Neuronal stem cell (in vitro differentiated cells): ENCODE results near the gene VAC14.

Experiments
- DNase-seq: peaks from one replicate; pipeline ENCODE4 v3.0.0-alpha.2; 2013; ENCODE audit warnings: low spot score
- H2AFZ ChIP-seq: one replicate; pipeline ENCODE4 v1.6.1; 2013; ENCODE audit warnings: mild to moderate bottlenecking, low read length, inconsistent platforms
- H2AK5ac ChIP-seq: 2 replicates; pipeline ENCODE4 v1.6.1; 2013; ENCODE audit warnings: low read depth, mild to moderate bottlenecking, inconsistent platforms, low read length, moderate library complexity, mixed read lengths
- H2BK120ac ChIP-seq: 2 replicates; pipeline ENCODE4 v1.6.1; 2013; ENCODE audit warnings: low read depth, mild to moderate bottlenecking, inconsistent platforms, low read length, moderate library complexity, mixed read lengths
- H2BK12ac ChIP-seq: one replicate; pipeline ENCODE4 v1.6.1; 2013; ENCODE audit warnings: low read length, inconsistent platforms
- H2BK15ac ChIP-seq: 2 replicates; pipeline ENCODE4 v1.6.1; 2013; ENCODE audit warnings: mild to moderate bottlenecking, low read length, inconsistent platforms, mixed read lengths
- H2BK5ac ChIP-seq: one replicate; pipeline ENCODE4 v1.6.1; 2013; ENCODE audit warnings: inconsistent platforms, mild to moderate bottlenecking, low read length, moderate library complexity
- H3K14ac ChIP-seq: one replicate; pipeline ENCODE4 v1.6.1; 2013; ENCODE audit warnings: low read length, inconsistent platforms
- H3K18ac ChIP-seq: 2 replicates; pipeline ENCODE4 v1.6.1; 2013; ENCODE audit warnings: low read length, inconsistent platforms
- H3K23ac ChIP-seq: 2 replicates; pipeline ENCODE4 v1.6.1; 2013; ENCODE audit warnings: low read depth, mild to moderate bottlenecking, mixed read lengths, low read length, inconsistent platforms; ENCODE audit not compliant: poor library complexity
- H3K27ac ChIP-seq: replicated peaks from 3 replicates; pipeline ENCODE4 v1.5.1; 2013; ENCODE audit warnings: low read length, inconsistent platforms
- H3K27me3 ChIP-seq, 3 experiments: 2 replicates each; pipeline ENCODE4 v1.6.1; 2013; ENCODE audit warnings: low read length in 3 of 3, mild to moderate bottlenecking in 2 of 3, inconsistent platforms in 1 of 3, low read depth in 1 of 3, mixed read lengths in 1 of 3, moderate library complexity in 1 of 3; ENCODE audit not compliant: control insufficient read depth in 3 of 3, insufficient read depth in 3 of 3
- H3K36me3 ChIP-seq, 2 donors: replicated peaks in 1 of 2; 2 replicates each; pipeline ENCODE4 v1.6.1; 2013; ENCODE audit warnings: low read length in 2 of 2; ENCODE audit not compliant: control insufficient read depth in 2 of 2, insufficient read depth in 2 of 2
- H3K4ac ChIP-seq: 2 replicates; pipeline ENCODE4 v1.6.1; 2013; ENCODE audit warnings: inconsistent platforms, mild to moderate bottlenecking, low read length, moderate library complexity
- H3K4me1 ChIP-seq, 2 donors: 1 replicate in 1 of 2; 2 replicates in 1 of 2; pipeline ENCODE4 v1.6.1; 2013; ENCODE audit warnings: low read length in 2 of 2, low read depth in 1 of 2; ENCODE audit not compliant: control insufficient read depth in 2 of 2, insufficient read depth in 1 of 2
- H3K4me2 ChIP-seq: one replicate; pipeline ENCODE4 v1.6.1; 2013; ENCODE audit warnings: mild to moderate bottlenecking, low read length, inconsistent platforms; ENCODE audit not compliant: insufficient read depth, poor library complexity, severe bottlenecking
- H3K4me3 ChIP-seq, 2 donors: 2 replicates each; pipeline ENCODE4 v1.5.1; 2013; ENCODE audit warnings: low read length in 2 of 2, mild to moderate bottlenecking in 2 of 2, inconsistent platforms in 1 of 2, moderate library complexity in 1 of 2
- H3K79me1 ChIP-seq: one replicate; pipeline ENCODE4 v1.6.1; 2013; ENCODE audit warnings: low read depth, mild to moderate bottlenecking, inconsistent platforms, low read length, moderate library complexity
- H3K9ac ChIP-seq: one replicate; pipeline ENCODE4 v1.6.1; 2013; ENCODE audit warnings: mild to moderate bottlenecking, low read depth, low read length, inconsistent platforms; ENCODE audit not compliant: poor library complexity
- H3K9me3 ChIP-seq, 2 donors: replicated peaks in 1 of 2; 2 replicates each; pipeline versions ENCODE3 to v1.6.1; 2013; ENCODE audit warnings: low read length in 2 of 2, mild to moderate bottlenecking in 2 of 2, inconsistent platforms in 1 of 2, low read depth in 1 of 2, mixed read lengths in 1 of 2, moderate library complexity in 1 of 2; ENCODE audit not compliant: control insufficient read depth in 2 of 2, insufficient read depth in 1 of 2
- H4K8ac ChIP-seq: one replicate; pipeline ENCODE4 v1.6.1; 2013; ENCODE audit warnings: low read depth, mild to moderate bottlenecking, inconsistent platforms, low read length, moderate library complexity
- H4K91ac ChIP-seq: one replicate; pipeline ENCODE4 v1.6.1; 2013; ENCODE audit warnings: low read length, low read depth, mild to moderate bottlenecking, inconsistent platforms; ENCODE audit not compliant: poor library complexity
- WGBS, 2 donors: extraction: QIAGEN DNeasy Blood & Tissue Kit; methylation state at CpG; one replicate each; pipeline ENCODE4 v1.1.7; 2013; ENCODE audit warnings: missing lambda C conversion rate in 2 of 2, mixed read lengths in 1 of 2; ENCODE audit not compliant: insufficient read length in 2 of 2, insufficient replicate concordance in 1 of 2; ENCODE audit errors: extremely low coverage in 2 of 2; 5-methylcytosine and 5-hydroxymethylcytosine counted together

VAC14 gene

DNA sequence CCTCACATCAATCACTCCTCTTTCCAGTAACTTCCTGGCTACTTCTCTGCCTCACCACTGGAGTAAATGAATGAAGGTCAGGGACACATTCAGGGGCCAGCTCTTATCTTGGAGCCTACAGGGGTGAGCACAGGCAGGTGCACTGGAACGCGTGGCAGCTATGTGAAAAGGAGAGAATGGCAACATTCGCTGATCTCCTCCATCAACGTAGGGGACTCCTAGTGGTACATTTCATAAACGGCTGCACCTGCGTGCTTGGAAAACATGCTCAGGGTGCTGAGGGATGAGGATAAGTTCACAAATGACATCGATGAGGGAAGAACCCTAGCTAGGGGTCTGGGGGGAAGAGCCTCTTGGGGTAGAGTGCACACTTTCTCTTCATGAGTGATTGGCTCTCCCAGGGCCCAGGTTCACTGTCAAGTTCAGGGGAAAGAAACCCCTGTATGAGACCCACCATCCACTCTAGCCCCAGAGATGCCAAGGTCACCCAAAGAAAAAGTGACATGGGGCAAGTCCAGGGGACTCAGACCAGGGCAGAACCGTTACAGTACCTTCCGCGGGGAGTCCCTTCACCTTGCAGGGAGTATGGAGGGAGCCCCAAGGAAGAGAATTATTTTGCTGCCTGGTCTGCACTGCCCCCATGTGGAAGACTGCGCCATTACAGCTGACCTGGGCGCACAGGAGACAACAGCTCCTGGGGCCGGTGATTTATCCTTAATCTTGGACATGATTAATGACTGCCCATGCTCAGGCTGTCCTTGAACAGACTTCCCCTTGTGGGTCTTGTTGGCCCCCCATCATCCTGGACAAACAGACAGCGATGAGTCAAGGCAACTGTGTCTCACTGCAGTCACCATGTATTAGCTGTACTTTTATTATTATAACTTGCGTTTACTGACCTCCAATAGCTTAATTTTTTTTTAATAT, 30.1 kb downstream of the VAC14 start:
- Histone ChIP-seq H3K4ac (no peak overlapping the region), H4K8ac (no peak overlapping the region), H3K4me1 (no peaks in the 10 kb centered on the region), H3K27ac (no peak overlapping the region), H2BK120ac (no peak overlapping the region), H3K4me3 (no peak overlapping the region), H2BK5ac (no peak overlapping the region), H3K9me3 (no peaks in the 10 kb centered on the region), H3K9ac (no peak overlapping the region), H3K4me2 (no peak overlapping the region), H3K27me3 (no peaks in the 10 kb centered on the region), H3K36me3 (peaks cover 19 to 62% of the 10 kb centered on the region in 2 donors), H2BK15ac (no peak overlapping the region), H2BK12ac (no peak overlapping the region), H3K14ac (no peak overlapping the region), H2AFZ (no peak overlapping the region), H3K79me1 (no peaks in the 10 kb centered on the region), H2AK5ac (no peak overlapping the region), H3K23ac (no peak overlapping the region), H3K18ac (no peak overlapping the region), H4K91ac (no peak overlapping the region)
- peak; percentile 61 for DNase-seq
- no CpG with 5 or more reads among the region's 15 CpGs for WGBS, 2 donors

DNA sequence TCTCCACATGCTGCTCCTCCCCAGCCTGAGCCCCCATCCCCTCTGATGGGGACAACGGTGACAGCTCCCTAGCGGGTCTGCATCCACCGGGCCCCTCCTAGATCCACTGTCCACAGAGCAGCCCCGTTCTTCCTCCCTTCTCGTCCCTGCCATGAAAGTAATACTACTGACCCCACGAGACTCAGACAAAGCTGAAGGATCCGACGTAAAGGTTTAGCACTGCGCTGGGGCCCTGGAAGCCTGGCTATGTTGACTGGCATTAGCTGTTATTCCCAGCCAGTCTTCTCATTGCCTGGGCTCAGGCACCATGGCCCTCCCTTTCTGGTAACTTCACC, 30.7 kb downstream of the VAC14 start:
- Histone ChIP-seq H4K8ac (no peak overlapping the region), H4K91ac (no peak overlapping the region), H3K27ac (no peak overlapping the region), H3K4me1 (no peaks in the 10 kb centered on the region), H3K79me1 (no peaks in the 10 kb centered on the region), H2BK15ac (no peak overlapping the region), H2BK120ac (no peak overlapping the region), H3K27me3 (no peaks in the 10 kb centered on the region), H2AFZ (no peak overlapping the region), H3K4me2 (no peak overlapping the region), H3K4me3 (no peak overlapping the region), H2AK5ac (no peak overlapping the region), H3K23ac (no peak overlapping the region), H3K14ac (no peak overlapping the region), H3K9me3 (no peaks in the 10 kb centered on the region), H2BK12ac (no peak overlapping the region), H3K36me3 (peaks cover 19 to 66% of the 10 kb centered on the region in 2 donors), H3K18ac (no peak overlapping the region), H3K9ac (no peak overlapping the region), H2BK5ac (no peak overlapping the region), H3K4ac (no peak overlapping the region)
- DNase-seq = no peak
- WGBS, 2 donors = no CpG with 5 or more reads among the region's 9 CpGs

DNA sequence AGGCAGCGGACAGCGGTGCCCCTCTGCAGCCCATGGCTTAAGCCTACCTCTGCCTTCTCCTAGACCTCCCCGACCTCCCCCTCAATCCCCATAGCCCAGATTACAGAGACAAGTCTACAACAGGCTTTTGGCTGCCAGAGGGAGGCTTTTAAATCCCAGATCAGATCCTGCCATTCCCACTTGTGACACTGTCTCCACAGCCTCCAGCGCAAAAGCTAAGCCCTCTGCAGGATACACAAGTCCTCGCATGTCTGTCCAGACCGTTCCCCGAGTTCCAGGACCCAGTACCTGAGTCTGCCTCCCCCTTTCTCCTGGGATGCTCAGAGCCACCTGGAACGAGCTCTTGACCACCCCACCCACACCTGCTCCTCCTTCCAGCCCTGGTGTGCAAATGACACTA, 31.2 kb downstream of the VAC14 start:
- no CpG with 5 or more reads among the region's 8 CpGs for WGBS, 2 donors
- Histone ChIP-seq H2BK5ac (no peak overlapping the region), H3K27me3 (no peaks in the 10 kb centered on the region), H4K91ac (no peak overlapping the region), H3K23ac (no peak overlapping the region), H3K9me3 (no peaks in the 10 kb centered on the region), H3K18ac (no peak overlapping the region), H3K79me1 (no peaks in the 10 kb centered on the region), H3K4ac (no peak overlapping the region), H2BK120ac (no peak overlapping the region), H2AFZ (no peak overlapping the region), H2AK5ac (no peak overlapping the region), H3K9ac (no peak overlapping the region), H3K4me3 (no peak overlapping the region), H2BK12ac (no peak overlapping the region), H3K4me1 (no peaks in the 10 kb centered on the region), H3K36me3 (peaks cover 19 to 66% of the 10 kb centered on the region in 2 donors), H3K14ac (no peak overlapping the region), H2BK15ac (no peak overlapping the region), H4K8ac (no peak overlapping the region), H3K4me2 (no peak overlapping the region), H3K27ac (no peak overlapping the region)
- no peak for DNase-seq

DNA sequence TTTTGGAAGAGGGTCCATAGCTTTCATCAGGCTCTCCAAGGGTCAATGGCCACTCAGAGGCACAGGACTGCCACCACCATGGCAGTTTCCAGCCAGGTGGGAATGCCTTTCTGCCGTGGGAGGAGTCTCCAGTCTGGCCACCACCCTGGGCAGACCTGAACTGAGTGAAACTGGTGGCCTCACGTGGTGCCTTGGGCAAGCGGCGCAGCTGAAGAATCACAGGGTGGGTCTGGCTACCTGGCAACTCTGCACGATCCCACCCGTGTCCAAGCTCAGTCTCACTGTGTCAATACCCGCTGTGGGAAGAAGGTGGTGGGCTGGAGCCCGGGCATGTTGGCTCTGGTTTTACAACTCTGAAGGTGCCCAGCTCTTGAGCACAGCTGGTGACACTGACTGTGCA, 31.8 kb downstream of the VAC14 start:
- Histone ChIP-seq H3K27me3 (no peaks in the 10 kb centered on the region), H3K9ac (no peak overlapping the region), H2AFZ (no peak overlapping the region), H3K4ac (no peak overlapping the region), H2BK12ac (no peak overlapping the region), H3K4me2 (no peak overlapping the region), H3K36me3 (peaks cover 20 to 65% of the 10 kb centered on the region in 2 donors), H2BK15ac (no peak overlapping the region), H3K18ac (no peak overlapping the region), H3K9me3 (no peaks in the 10 kb centered on the region), H2BK5ac (no peak overlapping the region), H3K4me3 (no peak overlapping the region), H3K23ac (peak overlapping the region; percentile 57), H3K27ac (no peak overlapping the region), H4K91ac (no peak overlapping the region), H2AK5ac (no peak overlapping the region), H3K79me1 (no peaks in the 10 kb centered on the region), H3K14ac (no peak overlapping the region), H4K8ac (no peak overlapping the region), H2BK120ac (no peak overlapping the region), H3K4me1 (no peaks in the 10 kb centered on the region)
- DNase-seq = no peak
- WGBS, 2 donors = no CpG with 5 or more reads among the region's 8 CpGs
